Neutrophil (primary cell): ENCODE results near the gene ARHGEF16.

Experiments used
- H3K27ac ChIP-seq: fragments of 200-600 bp; sonication (generic); 2 replicates; pipeline ENCODE4 v1.5.1; 2016; ENCODE audit warnings: mild to moderate bottlenecking, moderate library complexity
- H3K27me3 ChIP-seq: fragments of 200-600 bp; sonication (generic); 2 replicates; pipeline ENCODE4 v1.6.0; 2016; ENCODE audit warnings: mild to moderate bottlenecking
- H3K36me3 ChIP-seq: fragments of 200-600 bp; sonication (generic); 2 replicates; pipeline ENCODE4 v1.5.1; 2017
- H3K4me1 ChIP-seq, 2 experiments: fragments of 200-600 bp in 1 of 2; sonication (generic) in 1 of 2; 1 replicate in 1 of 2; 2 replicates in 1 of 2; pipeline versions ENCODE4 v1.5.1 to v1.6.1; 2013 to 2016; ENCODE audit warnings: low read depth in 1 of 2, low read length in 1 of 2, mild to moderate bottlenecking in 1 of 2, moderate library complexity in 1 of 2; ENCODE audit not compliant: control insufficient read depth in 1 of 2, insufficient read depth in 1 of 2
- H3K4me3 ChIP-seq, 2 experiments: fragments of 200-600 bp in 1 of 2; sonication (generic) in 1 of 2; 1 replicate in 1 of 2; 2 replicates in 1 of 2; pipeline ENCODE4 v1.5.1; 2013 to 2016; ENCODE audit warnings: low read depth in 1 of 2, low read length in 1 of 2, mild to moderate bottlenecking in 1 of 2, moderate library complexity in 1 of 2
- H3K9me3 ChIP-seq: fragments of 200-600 bp; sonication (generic); 2 replicates; pipeline ENCODE4 v1.5.1; 2016
- CTCF ChIP-seq: fragments of 200-600 bp; sonication (generic); IDR thresholded peaks from 2 replicates; pipeline ENCODE4 v1.5.1; 2016; ENCODE audit warnings: antibody characterized with exemption

The ARHGEF16 gene

DNA sequence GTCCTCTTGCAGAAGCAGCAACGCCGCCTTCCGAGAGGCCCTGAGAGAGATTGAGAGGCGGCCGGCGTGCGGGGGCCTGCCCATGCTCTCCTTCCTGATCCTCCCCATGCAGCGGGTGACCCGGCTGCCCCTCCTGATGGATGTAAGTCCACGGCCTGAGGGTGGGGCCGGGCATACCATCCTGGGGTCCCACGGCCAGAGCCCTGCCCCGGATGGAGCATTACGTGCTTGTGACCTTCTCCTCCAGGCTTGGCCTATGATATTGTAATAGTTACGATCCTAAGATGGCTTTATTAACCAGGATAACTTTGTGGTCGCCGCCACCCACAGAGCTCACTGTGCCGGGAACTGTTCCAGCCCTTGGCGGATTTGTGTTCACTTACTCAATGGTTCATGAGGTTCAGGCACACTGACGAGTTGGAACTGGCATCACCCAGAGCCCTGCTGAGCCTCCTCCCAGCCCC lies 18.9 kb downstream of the ARHGEF16 start:
- Histone ChIP-seq H3K27ac (no peak overlapping the region), H3K4me1 (no peaks in the 10 kb centered on the region), H3K4me3 (no peak overlapping the region), H3K9me3 (no peaks in the 10 kb centered on the region), H3K36me3 (no peaks in the 10 kb centered on the region), H3K27me3 (no peaks in the 10 kb centered on the region)
- no peak for TF ChIP-seq CTCF

DNA sequence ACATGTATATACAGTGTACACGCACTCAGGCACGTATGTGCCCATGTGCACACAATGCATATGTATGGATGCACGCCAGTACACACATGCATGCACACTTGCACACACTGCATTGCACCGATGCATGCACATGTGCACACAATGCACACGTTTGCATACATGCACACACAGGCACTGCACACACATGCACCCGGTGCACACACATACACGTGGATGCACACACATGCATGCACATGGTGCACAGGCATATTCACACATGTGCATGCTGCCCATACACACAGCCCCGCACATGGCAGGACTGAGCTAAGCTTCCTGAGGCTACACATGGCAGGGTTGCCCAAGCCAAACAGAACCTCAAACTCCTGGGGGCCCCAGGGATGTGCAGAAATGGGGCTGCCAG lies 19.6 kb downstream of the ARHGEF16 start:
- Histone ChIP-seq H3K4me1 (no peaks in the 10 kb centered on the region), H3K4me3 (no peak overlapping the region), H3K27ac (no peak overlapping the region), H3K27me3 (no peaks in the 10 kb centered on the region), H3K9me3 (no peaks in the 10 kb centered on the region), H3K36me3 (no peaks in the 10 kb centered on the region)
- no peak for TF ChIP-seq CTCF

- no peak overlapping the region for H3K27ac ChIP-seq
- H3K27me3 ChIP-seq: no peaks in the 10 kb centered on the region
- no peaks in the 10 kb centered on the region for H3K9me3 ChIP-seq
- H3K4me1 ChIP-seq: no peaks in the 10 kb centered on the region
- TF ChIP-seq CTCF: no peak
- H3K4me3 ChIP-seq: no peak overlapping the region
- H3K36me3 ChIP-seq: no peaks in the 10 kb centered on the region
Observed at GRCh38 chr1:3474421-3474820, 20.0 kb downstream of the ARHGEF16 start.

- H3K9me3 ChIP-seq: no peaks in the 10 kb centered on the region
- no peak overlapping the region for H3K27ac ChIP-seq
- H3K27me3 ChIP-seq: no peaks in the 10 kb centered on the region
- no peaks in the 10 kb centered on the region for H3K36me3 ChIP-seq
- H3K4me1 ChIP-seq: no peaks in the 10 kb centered on the region
- H3K4me3 ChIP-seq: no peak overlapping the region
- no peak for TF ChIP-seq CTCF
Observed at GRCh38 chr1:3475839-3476573, 21.5 kb downstream of the ARHGEF16 start.

DNA sequence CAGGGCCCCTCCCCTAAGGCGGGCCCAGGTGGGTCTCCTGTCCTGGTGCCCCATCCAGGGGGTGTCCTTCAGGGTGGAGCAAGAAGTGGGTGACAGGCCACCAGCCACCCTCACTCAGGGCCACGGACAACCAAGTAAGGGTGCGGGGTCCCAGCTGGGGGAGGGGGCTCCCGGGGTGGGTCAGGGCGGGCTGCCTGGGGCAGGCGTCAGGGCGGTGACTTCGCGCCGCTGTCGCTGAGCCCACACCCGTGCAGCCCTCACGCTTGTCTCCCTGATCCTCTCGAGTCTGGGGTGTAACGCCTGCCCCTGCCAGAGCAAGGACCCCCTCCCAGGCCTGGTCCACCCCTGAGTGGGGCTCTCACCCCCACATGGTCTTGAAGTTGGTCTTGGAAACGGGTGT lies 22.2 kb downstream of the ARHGEF16 start:
- no peaks in the 10 kb centered on the region for H3K4me1 ChIP-seq
- no peaks in the 10 kb centered on the region for H3K36me3 ChIP-seq
- H3K27me3 ChIP-seq: peaks cover 4% of the 10 kb centered on the region
- H3K9me3 ChIP-seq: no peaks in the 10 kb centered on the region
- no peak for TF ChIP-seq CTCF
- H3K4me3 ChIP-seq: no peak overlapping the region
- no peak overlapping the region for H3K27ac ChIP-seq
